GM12801 (cell line): ENCODE data around the gene C18orf63.

Experiments used
- CTCF ChIP-seq: IDR thresholded peaks from one replicate; pipeline ENCODE4 v1.5.1; 2011; ENCODE audit warnings: control low read depth; ENCODE audit not compliant: insufficient read length; ENCODE audit errors: extremely low read depth

The C18orf63 gene

GRCh38 chr18:74294526-74294925, 21.1 kb upstream of the C18orf63 start:
- TF ChIP-seq CTCF, result no peak

GRCh38 chr18:74299162-74299561, 16.5 kb upstream of the C18orf63 start:
- TF ChIP-seq CTCF, result no peak

- no peak for TF ChIP-seq CTCF
Observed at GRCh38 chr18:74299746-74300145, 15.9 kb upstream of the C18orf63 start.

GRCh38 chr18:74303306-74303705, 12.3 kb upstream of the C18orf63 start:
- no peak for TF ChIP-seq CTCF

GRCh38 chr18:74303936-74304335, 11.7 kb upstream of the C18orf63 start:
- no peak for TF ChIP-seq CTCF

GRCh38 chr18:74310411-74310810, 5.2 kb upstream of the C18orf63 start:
- TF ChIP-seq CTCF, result no peak

- TF ChIP-seq CTCF, result no peak
Observed at GRCh38 chr18:74311000-74311399, 4.6 kb upstream of the C18orf63 start.
